WTC11 (cell line): ENCODE results near the gene MGMT.

ENCODE experiments used
- FOXK1 ChIP-seq: sonication (generic); formaldehyde crosslinking; IDR thresholded peaks from 2 replicates; pipeline ENCODE4 v1.8.0; 2022; ENCODE audit warnings: mild to moderate bottlenecking, moderate library complexity, missing genetic modification reagents
- NFATC4 ChIP-seq: fragments of 250-450 bp; sonication (Bioruptor Pico); IDR thresholded peaks from 2 replicates; pipeline ENCODE4 v1.9.0; 2021; ENCODE audit warnings: mild to moderate bottlenecking
- NFE2L1 ChIP-seq: sonication (generic); formaldehyde crosslinking; IDR thresholded peaks from 2 replicates; pipeline ENCODE4 v1.8.1; 2023; ENCODE audit warnings: missing genetic modification reagents
- RORB ChIP-seq: fragments of 250-450 bp; sonication (Bioruptor Pico); IDR thresholded peaks from 2 replicates; pipeline ENCODE4 v1.9.0; 2021; ENCODE audit warnings: mild to moderate bottlenecking
- SP1 ChIP-seq: sonication (generic); formaldehyde crosslinking; conservative IDR thresholded peaks from 2 replicates; pipeline ENCODE4 v1.8.1; 2022; ENCODE audit warnings: missing genetic modification reagents
- ZNF138 ChIP-seq: sonication (generic); formaldehyde crosslinking; conservative IDR thresholded peaks from 2 replicates; pipeline ENCODE4 v1.8.1; 2022; ENCODE audit warnings: mild to moderate bottlenecking, moderate library complexity, missing genetic modification reagents
- ZNF232 ChIP-seq: sonication (generic); formaldehyde crosslinking; IDR thresholded peaks from 2 replicates; pipeline ENCODE4 v1.8.0; 2022; ENCODE audit warnings: mild to moderate bottlenecking, missing genetic modification reagents
- TF ChIP-seq, protein P1 (sequence below): sonication (generic); formaldehyde crosslinking; IDR thresholded peaks from 2 replicates; pipeline ENCODE4 v1.8.1; 2022; ENCODE audit warnings: mild to moderate bottlenecking, missing genetic modification reagents, moderate library complexity, borderline replicate concordance
- TF ChIP-seq, protein P2 (sequence below): fragments of 200-600 bp; IDR thresholded peaks from 2 replicates; pipeline ENCODE4 v1.8.0; 2022; ENCODE audit warnings: antibody characterized with exemption
- TF ChIP-seq, protein P3 (sequence below): sonication (generic); formaldehyde crosslinking; IDR thresholded peaks from 2 replicates; pipeline ENCODE4 v1.8.1; 2023; ENCODE audit warnings: mild to moderate bottlenecking, missing genetic modification reagents, borderline replicate concordance
- TF ChIP-seq, protein P4 (sequence below): sonication (generic); formaldehyde crosslinking; IDR thresholded peaks from 2 replicates; pipeline ENCODE4 v1.8.0; 2022; ENCODE audit warnings: mild to moderate bottlenecking, missing genetic modification reagents
- TF ChIP-seq, protein P5 (sequence below): sonication (generic); formaldehyde crosslinking; IDR thresholded peaks from 2 replicates; pipeline ENCODE4 v1.8.0; 2022; ENCODE audit warnings: mild to moderate bottlenecking, missing genetic modification reagents
- TF ChIP-seq, protein P6 (sequence below): sonication (generic); formaldehyde crosslinking; conservative IDR thresholded peaks from 2 replicates; pipeline ENCODE4 v1.8.1; 2022; ENCODE audit warnings: mild to moderate bottlenecking, missing genetic modification reagents

DNA sequence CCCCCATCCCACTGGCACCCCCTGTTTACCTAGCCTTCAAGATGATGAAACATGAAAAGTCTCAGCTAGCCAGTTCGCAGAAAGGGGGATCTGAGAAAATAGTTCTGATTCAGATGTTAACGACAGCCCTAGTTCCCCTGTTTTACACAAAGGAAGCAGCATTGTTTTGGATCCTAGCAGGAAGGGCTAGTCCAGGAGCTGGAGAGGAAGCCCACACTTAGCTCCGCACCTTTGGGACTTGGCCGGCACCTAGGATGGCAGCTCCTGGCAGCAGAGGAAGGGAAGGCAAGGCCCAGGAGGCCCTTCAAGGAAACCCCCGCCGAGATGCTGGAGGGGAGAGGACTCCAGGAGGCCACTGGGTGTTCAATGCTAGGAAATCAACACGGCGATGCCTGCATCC, 29.0 kb upstream of the MGMT start:
- TF ChIP-seq, protein P1, sequence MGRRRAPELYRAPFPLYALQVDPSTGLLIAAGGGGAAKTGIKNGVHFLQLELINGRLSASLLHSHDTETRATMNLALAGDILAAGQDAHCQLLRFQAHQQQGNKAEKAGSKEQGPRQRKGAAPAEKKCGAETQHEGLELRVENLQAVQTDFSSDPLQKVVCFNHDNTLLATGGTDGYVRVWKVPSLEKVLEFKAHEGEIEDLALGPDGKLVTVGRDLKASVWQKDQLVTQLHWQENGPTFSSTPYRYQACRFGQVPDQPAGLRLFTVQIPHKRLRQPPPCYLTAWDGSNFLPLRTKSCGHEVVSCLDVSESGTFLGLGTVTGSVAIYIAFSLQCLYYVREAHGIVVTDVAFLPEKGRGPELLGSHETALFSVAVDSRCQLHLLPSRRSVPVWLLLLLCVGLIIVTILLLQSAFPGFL (CRISPR knock-in tag): no peak
- no peak for TF ChIP-seq SP1
- TF ChIP-seq, protein P2, sequence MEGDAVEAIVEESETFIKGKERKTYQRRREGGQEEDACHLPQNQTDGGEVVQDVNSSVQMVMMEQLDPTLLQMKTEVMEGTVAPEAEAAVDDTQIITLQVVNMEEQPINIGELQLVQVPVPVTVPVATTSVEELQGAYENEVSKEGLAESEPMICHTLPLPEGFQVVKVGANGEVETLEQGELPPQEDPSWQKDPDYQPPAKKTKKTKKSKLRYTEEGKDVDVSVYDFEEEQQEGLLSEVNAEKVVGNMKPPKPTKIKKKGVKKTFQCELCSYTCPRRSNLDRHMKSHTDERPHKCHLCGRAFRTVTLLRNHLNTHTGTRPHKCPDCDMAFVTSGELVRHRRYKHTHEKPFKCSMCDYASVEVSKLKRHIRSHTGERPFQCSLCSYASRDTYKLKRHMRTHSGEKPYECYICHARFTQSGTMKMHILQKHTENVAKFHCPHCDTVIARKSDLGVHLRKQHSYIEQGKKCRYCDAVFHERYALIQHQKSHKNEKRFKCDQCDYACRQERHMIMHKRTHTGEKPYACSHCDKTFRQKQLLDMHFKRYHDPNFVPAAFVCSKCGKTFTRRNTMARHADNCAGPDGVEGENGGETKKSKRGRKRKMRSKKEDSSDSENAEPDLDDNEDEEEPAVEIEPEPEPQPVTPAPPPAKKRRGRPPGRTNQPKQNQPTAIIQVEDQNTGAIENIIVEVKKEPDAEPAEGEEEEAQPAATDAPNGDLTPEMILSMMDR: no peak
- TF ChIP-seq, protein P3, sequence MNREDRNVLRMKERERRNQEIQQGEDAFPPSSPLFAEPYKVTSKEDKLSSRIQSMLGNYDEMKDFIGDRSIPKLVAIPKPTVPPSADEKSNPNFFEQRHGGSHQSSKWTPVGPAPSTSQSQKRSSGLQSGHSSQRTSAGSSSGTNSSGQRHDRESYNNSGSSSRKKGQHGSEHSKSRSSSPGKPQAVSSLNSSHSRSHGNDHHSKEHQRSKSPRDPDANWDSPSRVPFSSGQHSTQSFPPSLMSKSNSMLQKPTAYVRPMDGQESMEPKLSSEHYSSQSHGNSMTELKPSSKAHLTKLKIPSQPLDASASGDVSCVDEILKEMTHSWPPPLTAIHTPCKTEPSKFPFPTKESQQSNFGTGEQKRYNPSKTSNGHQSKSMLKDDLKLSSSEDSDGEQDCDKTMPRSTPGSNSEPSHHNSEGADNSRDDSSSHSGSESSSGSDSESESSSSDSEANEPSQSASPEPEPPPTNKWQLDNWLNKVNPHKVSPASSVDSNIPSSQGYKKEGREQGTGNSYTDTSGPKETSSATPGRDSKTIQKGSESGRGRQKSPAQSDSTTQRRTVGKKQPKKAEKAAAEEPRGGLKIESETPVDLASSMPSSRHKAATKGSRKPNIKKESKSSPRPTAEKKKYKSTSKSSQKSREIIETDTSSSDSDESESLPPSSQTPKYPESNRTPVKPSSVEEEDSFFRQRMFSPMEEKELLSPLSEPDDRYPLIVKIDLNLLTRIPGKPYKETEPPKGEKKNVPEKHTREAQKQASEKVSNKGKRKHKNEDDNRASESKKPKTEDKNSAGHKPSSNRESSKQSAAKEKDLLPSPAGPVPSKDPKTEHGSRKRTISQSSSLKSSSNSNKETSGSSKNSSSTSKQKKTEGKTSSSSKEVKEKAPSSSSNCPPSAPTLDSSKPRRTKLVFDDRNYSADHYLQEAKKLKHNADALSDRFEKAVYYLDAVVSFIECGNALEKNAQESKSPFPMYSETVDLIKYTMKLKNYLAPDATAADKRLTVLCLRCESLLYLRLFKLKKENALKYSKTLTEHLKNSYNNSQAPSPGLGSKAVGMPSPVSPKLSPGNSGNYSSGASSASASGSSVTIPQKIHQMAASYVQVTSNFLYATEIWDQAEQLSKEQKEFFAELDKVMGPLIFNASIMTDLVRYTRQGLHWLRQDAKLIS (CRISPR knock-in tag): no peak
- no peak for TF ChIP-seq NFATC4 (CRISPR knock-in tag)
- TF ChIP-seq ZNF138 (CRISPR knock-in tag): no peak
- TF ChIP-seq, protein P4, sequence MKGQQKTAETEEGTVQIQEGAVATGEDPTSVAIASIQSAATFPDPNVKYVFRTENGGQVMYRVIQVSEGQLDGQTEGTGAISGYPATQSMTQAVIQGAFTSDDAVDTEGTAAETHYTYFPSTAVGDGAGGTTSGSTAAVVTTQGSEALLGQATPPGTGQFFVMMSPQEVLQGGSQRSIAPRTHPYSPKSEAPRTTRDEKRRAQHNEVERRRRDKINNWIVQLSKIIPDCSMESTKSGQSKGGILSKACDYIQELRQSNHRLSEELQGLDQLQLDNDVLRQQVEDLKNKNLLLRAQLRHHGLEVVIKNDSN (CRISPR knock-in tag): no peak
- no peak for TF ChIP-seq NFE2L1
- TF ChIP-seq ZNF232 (CRISPR knock-in tag): no peak
- no peak for TF ChIP-seq FOXK1 (CRISPR knock-in tag)
- TF ChIP-seq, protein P5, sequence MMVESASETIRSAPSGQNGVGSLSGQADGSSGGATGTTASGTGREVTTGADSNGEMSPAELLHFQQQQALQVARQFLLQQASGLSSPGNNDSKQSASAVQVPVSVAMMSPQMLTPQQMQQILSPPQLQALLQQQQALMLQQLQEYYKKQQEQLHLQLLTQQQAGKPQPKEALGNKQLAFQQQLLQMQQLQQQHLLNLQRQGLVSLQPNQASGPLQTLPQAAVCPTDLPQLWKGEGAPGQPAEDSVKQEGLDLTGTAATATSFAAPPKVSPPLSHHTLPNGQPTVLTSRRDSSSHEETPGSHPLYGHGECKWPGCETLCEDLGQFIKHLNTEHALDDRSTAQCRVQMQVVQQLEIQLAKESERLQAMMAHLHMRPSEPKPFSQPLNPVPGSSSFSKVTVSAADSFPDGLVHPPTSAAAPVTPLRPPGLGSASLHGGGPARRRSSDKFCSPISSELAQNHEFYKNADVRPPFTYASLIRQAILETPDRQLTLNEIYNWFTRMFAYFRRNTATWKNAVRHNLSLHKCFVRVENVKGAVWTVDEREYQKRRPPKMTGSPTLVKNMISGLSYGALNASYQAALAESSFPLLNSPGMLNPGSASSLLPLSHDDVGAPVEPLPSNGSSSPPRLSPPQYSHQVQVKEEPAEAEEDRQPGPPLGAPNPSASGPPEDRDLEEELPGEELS (CRISPR knock-in tag): no peak
- TF ChIP-seq RORB (CRISPR knock-in tag): no peak
- TF ChIP-seq, protein P6, sequence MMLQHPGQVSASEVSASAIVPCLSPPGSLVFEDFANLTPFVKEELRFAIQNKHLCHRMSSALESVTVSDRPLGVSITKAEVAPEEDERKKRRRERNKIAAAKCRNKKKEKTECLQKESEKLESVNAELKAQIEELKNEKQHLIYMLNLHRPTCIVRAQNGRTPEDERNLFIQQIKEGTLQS (CRISPR knock-in tag): no peak
